Measurements from ENCODE around the gene CRELD2.

Gene CRELD2

GRCh38 chr22:49973018-49973961 is 54.9 kb downstream of the CRELD2 start:
- Histone ChIP-seq H3K27ac (no peak overlapping the region), H3K36me3 (ENCODE audit: control insufficient read depth, insufficient read depth, low read length) (no peaks in the 10 kb centered on the region), H3K9ac (no peak overlapping the region), H3K79me2 (no peaks in the 10 kb centered on the region), H3K4me1 (peaks cover 3% of the 10 kb centered on the region), H3K27me3 (ENCODE audit: control insufficient read depth, insufficient read depth, low read length) (no peaks in the 10 kb centered on the region), H3K9me3 (ENCODE audit: control insufficient read depth, low read length) (no peaks in the 10 kb centered on the region), H3K4me3 (ENCODE audit: low read depth, low read length) (no peak overlapping the region), H3K4me2 (ENCODE audit: low read length) (no peak overlapping the region), H2AFZ (no peak overlapping the region)
- no peak for TF ChIP-seq CTCF (IDR thresholded peaks at IDR 0.05)

- Histone ChIP-seq H3K27ac (no peak overlapping the region), H3K27me3 (ENCODE audit: control insufficient read depth, insufficient read depth, low read length) (no peaks in the 10 kb centered on the region), H2AFZ (no peak overlapping the region), H3K4me3 (ENCODE audit: low read depth, low read length) (no peak overlapping the region), H3K9me3 (ENCODE audit: control insufficient read depth, low read length) (no peaks in the 10 kb centered on the region), H3K79me2 (no peaks in the 10 kb centered on the region), H3K4me2 (ENCODE audit: low read length) (no peak overlapping the region), H3K36me3 (ENCODE audit: control insufficient read depth, insufficient read depth, low read length) (no peaks in the 10 kb centered on the region), H3K9ac (no peak overlapping the region), H3K4me1 (no peaks in the 10 kb centered on the region)
- no peak for TF ChIP-seq CTCF (IDR thresholded peaks at IDR 0.05)
Measured at GRCh38 chr22:49975543-49976389, 57.3 kb downstream of the CRELD2 start.

- Histone ChIP-seq H2AFZ (no peak overlapping the region), H3K79me2 (no peaks in the 10 kb centered on the region), H3K9me3 (ENCODE audit: control insufficient read depth, low read length) (no peaks in the 10 kb centered on the region), H3K9ac (no peak overlapping the region), H3K27me3 (ENCODE audit: control insufficient read depth, insufficient read depth, low read length) (no peaks in the 10 kb centered on the region), H3K36me3 (ENCODE audit: control insufficient read depth, insufficient read depth, low read length) (no peaks in the 10 kb centered on the region), H3K4me1 (no peaks in the 10 kb centered on the region), H3K4me3 (ENCODE audit: low read depth, low read length) (no peak overlapping the region), H3K27ac (no peak overlapping the region), H3K4me2 (ENCODE audit: low read length) (no peak overlapping the region)
- TF ChIP-seq CTCF (IDR thresholded peaks at IDR 0.05): no peak
Measured at GRCh38 chr22:49976439-49977175, 58.2 kb downstream of the CRELD2 start.

Measured in parathyroid adenoma (tissue), 2 donors.